NCI-H1417 treated with DMSO at 0.1 percent for 48 hours (cell line): ENCODE data around the gene SGPL1.

ENCODE experiments used
- DNase-seq: peaks from one replicate; lab custom pipeline; 2025; lab: John Stamatoyannopoulos, UW

SGPL1 gene

DNA sequence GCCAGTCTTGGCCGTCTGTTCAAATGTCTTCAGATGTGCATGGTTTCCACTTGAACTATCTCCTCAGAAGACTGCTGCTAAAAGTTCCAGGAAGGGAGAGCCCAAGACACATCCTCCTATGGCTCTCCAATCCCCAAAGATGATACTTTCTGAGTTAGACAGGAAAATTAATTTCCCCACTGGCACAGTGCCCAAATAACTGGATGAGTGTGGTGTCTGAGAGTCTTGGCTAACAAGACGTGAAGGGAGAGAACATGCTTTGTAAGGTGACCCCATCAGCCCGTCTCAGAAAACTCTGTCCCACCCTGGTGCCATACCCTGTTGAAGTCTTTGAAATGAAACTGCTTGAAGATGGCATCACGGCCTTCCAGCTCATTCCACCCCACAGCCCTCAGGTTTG is 69.7 kb downstream of the SGPL1 start:
- no peak for DNase-seq

DNA sequence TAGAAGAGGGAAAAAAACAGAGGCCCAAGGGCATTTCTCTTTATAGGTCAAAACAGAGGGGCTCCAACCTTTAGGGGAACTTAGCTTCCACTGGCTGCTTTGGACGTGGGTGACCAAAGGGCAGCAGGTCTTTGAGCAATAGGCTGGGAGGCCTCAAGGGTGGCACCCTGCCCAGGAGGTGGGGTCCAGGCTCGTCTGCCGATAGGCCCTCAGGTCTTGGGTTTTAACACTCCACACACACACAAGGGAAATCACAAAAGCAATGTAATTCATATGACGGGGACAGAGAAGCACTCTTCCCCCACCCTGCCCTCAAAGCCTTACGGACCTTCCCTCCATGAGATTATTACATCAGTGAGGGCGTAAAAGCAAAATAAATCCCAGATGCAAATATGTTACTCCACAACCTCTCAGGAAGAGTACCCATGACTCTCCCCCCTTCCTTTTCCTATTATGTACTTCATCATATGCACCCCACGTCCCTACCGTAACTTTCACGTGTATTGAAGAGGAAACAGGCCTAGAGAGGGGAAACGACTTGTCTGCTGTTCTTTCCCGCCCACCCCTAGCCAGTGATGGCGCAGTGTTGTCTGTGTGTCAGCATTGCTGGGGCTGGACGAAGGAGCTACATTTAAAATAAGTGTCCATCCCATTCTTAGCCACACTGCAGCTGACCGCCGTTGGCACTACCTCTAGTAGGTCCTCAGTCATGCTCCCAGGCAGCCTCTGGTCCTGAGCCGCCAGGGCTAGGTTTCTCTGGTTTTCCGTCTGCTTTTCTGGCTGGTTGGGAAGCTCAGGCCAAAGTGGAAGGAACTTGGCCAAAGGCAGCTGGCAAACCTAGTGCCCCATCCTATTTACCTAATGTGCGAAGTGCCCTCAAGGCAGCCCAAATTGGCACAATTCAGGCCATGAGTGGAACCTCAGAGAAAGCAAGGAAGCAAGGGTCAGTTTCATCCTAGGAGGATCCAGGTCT is 70.5 kb downstream of the SGPL1 start:
- DNase-seq: no peak

DNA sequence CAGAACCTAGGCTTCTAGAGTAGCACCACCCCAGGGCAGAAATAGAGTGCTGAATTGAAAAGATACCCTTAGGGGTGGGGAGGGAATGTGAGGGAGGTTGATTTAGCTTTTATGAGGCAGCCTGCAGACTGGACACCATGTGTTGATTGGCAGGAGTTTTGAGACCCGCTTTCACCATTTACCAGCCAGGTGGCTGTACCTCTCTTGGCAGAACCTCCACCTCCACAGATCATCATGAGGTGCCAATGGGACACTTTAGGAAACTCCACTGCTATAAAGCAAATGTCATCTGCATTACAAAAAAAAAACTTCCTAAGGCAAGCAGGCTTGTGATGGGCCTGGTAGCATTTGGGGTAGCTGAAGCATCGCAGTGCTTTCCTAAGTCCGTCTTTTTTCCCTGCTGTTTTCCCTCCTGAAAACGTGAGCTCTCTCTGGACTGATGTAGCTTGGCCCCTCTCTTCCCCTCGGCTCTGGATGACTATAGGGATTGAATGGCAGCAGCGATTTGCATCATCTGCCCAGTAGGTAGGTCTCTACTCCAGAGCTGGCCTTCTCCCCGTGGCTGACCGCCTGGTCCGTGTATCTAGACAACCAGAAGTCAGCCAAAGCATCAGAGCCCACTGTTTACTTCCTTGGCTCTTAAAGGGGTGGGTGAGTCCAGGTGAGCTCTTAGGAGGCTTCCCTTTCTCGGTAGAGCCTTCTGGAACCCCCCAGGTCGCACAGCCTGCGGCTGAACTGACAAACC is 71.3 kb downstream of the SGPL1 start:
- no peak for DNase-seq

DNA sequence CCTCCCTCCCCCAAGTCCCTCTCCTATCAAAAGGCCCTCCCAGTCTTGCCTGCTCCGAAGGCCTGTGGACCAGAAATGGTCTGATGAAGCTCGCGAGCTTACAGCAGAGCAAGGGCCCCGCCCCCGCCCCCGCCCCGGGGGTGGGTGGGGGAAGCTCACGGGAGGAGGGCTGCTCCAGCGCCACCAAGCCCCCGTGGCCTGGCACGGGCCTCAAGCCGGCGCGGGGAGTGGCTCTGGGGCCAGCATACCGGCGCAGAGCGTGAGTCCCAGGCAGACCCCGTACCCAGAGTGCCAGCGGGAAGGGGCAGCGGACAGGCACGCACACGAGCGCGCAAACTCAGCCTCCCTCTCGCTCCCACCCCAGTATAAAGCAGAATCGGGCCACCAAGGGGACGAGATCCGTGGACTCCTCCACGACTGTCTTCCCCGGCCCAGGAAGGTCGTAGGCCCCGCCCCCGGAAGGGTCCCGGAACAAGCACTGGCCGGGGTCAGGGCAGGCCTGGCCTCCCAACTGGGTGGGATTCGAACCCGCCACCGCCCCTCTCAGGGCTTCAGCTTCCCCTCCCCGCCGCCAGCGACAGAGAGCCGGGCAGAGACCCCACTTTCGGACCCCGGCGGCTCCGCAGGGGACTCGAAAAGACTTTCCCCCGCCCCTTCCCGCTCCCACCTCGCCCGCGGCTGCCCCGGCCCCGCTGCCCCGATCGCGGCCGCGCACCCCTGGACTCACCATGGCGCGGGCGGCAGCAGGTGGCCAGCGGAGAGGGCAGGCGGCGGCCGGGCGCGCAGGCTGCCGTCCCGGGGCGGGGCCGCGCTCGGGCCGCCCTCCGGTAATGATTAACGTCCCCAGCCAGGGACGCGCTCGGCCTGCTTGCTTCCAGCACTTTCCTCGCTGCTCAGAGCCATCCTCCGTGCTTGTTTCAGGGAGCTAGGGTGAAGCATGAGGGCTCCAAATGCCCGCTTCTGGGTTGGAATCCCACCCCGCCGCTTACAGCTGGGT is 72.4 kb downstream of the SGPL1 start, which contains the start of gene PCBD1:
PCBD1 (minus strand) TSS at position 762 of the 997 bp plus-strand sequence; CDS start at position 730, 32 bp downstream.
- DNase-seq: no peak

DNA sequence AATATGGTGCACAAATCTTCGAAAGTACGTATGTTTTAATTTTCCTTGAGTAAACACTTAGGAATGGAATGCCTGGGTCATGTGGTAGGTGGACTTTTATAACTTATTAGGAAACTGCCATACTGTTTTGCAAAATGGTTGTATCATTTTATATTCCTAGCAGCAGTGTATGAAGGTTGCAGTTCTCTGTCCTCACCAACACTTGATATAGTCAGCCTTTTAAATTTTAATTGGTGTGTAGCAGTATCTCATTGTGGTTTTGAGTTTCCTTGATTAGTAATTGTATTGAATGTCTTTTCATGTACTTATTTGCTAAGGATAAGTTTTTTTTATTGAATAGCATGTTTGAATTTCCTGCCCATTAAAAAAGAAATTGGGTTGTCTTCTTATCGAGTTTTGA is 73.5 kb downstream of the SGPL1 start:
- DNase-seq: no peak

DNA sequence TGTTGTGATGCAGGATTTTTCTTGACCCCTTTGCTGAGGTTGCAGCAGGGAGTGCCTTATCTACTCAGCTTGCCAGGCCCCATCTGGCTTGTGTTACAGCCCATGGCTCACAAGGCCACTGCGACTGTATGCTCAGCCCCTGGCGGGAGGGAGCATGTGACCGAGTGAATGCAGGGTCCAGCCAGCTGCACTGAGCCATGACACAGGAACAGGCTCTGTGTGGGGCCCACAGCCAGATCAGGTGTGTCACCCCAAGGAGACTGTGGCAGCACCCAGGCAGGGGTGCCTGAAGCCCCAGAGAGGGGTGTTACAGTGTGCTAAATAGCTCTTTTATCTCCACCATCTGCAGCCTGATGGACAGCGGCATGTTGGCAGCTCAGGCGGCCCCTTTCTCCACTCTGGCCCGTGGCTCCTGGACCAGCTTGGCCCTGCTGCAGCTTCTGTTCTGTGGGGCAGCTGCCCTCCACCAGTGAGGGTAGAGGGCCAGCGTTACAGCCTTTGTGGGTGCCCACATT is 75.2 kb downstream of the SGPL1 start:
- DNase-seq: no peak

DNA sequence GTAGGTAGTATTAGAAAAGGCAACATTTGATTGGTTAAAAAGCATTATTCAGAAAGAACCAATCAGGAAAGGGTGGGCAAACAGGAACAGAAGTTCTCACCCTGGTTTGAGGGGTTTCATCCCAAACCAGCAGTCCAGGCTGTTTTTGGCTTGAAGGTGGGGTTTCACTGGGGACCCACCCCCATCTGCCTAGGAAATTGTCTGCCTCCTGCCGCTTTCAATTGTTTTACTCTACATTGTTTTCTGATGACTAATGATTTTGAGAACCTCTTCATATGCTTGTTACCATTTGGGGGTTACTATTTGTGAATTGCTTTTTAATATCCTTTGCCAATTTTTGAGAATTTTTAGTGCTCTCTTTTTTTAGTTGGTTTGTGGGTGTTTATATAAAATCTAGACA is 75.9 kb downstream of the SGPL1 start:
- no peak for DNase-seq

DNA sequence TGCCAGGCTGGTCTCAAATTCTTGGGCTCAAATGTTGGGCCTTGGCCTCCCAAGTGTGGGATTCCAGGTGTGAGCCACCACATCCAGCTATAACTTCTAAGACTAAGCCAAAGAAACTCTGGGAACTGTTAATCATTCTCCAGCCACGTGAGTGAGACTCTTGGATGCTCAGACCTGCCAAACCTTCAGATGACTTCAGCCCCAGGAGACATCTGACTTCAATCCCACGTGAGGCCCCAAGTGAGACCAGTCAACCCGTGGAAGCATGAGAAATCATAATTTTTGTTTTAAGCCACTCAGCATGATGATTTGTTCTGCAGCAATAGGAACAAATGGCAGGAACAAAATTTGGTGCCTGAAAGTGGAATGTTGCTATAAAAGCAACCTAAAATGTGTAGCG is 76.9 kb downstream of the SGPL1 start:
- no peak for DNase-seq

DNA sequence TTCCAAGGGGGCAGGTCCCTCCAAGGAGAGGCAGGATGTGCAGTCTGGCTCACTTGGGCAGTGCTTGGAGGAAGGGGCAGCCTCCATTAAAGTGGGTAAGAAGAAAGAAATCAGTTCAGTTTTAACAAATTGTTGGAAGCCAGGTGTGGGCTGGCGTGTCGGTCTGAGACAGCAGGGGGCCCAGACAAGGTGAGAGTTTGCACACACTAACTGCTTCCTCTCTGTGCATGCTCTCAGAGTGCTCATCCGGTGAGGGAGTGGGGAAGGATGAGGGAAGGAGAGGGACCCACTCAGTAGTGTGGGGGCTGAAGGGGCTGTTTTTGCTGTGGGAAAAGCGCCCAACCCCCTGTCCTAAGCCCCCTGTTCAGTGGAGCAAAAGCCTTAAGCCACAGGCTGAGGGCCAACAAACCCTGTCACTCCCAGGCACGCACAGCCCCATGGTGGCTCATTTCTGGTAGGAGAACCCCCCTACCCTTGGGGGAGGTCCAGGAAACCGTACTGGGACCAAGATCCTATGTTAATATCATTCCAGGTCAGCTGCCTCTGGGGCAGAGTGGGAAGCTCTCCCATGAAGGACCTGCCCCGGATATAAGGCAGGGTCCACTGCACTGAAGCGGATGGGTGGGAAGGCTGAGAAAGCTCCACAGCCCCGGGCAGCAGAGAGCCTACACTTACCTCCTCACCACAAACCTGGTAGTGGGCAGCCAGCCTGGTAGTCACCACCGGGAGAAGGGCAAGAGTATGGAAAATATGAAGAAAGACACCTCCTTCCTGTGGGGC is 77.7 kb downstream of the SGPL1 start:
- DNase-seq: no peak

DNA sequence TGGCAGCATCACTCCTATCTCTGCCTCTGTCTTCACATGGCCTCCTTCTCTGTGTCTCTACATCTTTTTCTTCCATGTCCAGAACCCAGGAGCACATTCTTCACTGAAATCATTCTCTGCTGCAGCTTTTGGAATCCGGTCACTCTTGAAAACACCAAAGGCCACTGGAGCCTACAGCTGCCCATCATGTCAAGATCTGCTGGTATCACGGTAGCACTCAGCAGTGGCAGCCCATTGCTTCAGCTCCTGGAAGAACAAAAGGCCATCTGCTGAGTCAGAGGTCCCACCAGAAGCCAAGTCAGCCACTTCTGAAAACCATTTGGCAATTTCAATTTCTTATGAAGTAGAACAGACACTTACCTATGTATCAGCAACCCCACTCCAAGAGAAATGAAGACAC is 78.7 kb downstream of the SGPL1 start:
- DNase-seq: no peak

DNA sequence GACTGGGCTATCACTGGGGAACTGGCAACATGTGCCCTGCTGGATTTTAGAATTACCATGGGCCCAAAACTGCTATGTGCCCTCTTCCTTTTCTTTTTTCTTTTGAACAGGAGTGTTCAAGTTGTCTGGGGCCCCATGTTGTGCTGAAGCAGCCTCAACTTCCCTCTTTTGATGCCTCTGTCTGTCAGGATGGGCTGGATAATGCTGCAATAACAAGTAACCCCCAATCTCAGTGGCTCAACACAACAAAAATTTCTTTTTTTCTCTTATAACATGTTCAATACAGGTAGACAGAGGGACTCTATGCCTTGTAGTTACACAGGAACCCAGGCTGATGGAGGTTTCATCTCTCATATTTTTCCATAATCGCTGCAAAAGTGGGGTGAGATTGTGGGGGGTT is 80.8 kb downstream of the SGPL1 start:
- DNase-seq: no peak

DNA sequence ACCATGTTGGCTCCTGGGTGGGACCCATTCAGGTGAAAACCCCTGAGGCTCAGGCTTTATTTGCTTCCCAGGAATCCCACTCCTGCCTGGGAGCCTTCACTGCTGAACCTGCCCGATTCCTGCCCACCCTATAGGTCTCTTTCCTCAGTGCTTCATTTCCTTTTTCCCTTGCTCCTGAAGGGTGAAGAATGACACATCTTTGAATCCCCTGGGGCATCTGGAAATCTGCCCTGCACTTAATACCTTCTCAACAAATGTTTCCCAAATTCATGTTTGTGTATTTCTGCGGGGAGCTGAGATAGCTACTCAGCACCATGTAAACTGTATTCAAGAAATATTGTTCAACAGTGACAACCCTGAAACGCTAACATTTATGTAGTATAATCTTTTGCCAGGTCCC is 82.9 kb downstream of the SGPL1 start:
- no peak for DNase-seq

DNA sequence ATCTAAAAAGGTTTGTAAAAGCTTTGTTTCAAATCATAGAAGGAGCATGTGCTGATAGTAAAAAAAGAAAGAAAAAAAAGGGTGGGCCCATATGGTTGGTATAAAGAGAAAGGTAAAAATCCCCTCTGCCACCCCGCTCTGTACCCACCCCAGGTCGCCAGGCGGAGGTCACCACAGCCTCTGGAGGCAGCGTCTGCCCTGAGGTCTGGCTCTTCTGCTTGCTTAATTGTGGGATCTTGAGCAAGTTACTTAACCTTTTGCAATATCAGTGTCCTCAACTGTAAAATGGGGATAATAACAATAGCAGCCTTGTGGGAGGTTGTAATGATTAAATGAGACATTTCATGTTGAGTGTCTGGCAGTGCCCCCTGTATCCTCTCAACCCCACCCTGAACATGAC is 83.3 kb downstream of the SGPL1 start:
- no peak for DNase-seq

DNA sequence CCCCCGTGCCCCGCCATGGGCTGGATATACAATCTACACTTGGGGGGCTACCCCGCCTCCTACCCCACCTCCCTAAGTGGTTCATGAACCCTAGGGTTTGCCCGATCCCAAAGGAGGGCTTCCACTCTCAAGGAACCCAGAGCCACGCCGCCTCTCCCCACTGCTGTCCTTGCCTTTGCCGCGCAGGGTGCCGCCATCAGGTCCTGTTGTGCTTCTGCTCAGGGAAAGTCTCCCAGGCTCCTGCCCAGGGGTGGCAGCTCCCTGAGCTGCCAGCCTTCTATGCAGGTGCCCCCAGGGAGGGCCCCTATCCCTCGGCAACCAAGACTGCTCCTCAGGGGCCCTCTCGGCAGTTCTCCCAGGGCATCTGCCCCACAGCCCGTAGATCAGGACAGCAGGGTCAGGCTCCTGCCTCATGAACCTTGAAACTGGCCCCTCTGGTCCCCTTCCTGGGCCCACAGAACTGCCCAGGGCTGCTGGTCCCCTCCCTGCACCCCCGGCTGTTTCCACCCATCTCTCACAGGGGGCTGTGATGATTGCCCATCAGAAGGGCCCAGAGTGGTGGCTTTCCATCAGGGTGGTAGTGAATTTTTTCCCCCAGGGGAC is 85.6 kb downstream of the SGPL1 start:
- DNase-seq: no peak

DNA sequence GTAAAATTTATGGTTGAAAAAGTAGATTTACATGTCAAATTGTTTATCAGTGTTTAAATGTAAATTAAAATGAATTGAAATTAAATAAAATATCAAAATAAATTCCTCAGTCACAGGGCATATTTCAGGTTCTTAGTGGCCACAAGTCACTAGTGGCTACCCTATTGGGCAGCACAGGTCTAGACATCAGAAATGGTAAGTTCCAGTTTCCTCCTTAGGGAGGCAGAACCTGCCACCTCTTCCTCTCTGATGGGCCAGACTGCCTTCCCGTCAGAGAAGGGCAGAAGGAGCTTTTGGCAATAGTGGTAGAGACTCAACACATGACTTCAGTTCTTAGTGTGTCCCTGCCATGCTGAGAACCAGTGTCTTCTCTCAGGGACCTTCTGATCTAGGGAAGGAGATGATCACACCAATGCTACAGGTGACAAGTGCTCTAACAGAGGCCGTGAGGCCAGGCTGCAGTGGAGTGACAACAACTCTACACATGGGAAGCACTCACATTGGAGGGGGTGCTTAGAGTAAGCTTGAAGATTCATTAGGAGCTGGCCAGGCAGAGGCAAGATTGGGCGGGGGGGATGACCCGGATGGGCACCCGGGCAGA is 87.0 kb downstream of the SGPL1 start:
- DNase-seq: no peak

DNA sequence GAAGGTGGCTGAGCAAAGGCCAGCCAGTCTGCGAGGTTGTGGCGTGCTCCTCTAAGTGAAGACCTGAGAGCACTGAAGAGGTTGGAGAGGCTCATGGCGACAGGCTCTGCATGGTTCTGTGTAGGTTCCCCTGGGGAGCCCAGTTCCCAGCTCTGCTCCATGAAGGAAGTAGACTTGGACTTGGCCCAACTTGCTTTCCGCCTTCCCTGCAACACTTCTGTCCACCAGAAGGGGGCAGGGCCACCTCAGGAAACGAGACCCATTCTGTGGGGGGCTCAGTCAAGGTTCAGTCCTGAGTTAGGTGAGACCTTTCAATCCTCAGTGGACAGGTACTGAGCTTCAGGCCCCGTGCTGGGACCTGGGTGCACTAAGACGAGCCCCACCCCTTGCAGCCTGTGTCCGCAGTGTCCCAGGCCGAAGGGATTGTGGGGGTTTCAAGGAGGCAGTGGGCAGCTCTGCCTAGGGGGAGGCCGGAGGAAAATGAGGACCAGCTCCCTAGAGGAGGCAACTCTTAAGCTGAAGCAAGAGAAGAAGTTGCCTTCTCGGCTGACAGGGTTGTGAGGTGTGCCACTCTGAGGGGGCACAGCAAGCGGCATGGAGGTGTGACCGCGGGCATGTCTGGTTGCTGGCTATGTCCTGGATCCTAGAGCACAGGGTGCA is 87.6 kb downstream of the SGPL1 start:
- no peak for DNase-seq

DNA sequence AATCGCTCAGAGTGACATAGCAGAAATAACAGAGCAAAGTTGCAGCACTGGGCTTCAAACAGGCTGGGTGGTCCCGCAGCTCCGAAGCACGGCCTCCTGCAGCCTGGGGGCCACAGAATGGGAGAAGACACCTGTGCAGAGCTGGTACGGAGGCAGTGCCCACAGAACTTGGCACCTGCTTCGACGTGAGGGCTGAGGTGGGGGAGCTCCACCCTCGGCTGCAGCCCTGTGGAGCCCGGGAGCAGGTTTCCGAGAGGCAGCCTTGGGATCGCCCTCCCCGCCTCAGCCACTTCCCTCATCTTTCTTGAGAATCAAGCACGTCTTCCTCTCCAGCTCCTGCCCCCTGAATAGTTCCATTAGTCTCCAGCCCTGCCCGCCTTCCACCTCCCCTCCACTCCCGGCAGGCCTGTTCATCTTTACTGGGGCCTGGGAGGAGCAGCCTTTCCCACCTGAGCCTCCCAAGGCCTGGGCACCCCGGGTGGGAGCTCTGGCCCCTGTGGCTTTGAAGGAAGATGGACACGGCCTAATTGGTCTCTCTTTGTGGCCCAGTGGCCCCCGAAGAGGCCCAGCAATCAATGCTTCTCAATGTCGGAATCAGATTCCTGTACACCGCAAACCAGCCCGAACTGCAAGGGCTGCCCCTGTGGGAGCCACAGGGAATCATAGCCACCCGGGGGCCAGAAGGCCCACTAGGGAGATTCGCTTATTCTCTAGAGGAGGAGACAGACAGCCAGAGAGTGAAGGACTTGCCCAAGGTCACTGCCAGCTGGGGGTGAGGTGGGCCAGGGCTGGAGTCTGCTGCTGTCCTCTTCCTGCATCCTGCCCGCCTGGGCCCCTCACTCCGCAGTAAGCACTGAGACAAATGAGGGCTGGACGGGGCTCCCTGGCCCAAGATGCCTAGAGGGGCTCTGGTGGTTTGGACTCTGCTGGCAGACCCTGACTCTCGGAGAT is 89.6 kb downstream of the SGPL1 start:
- DNase-seq: no peak

DNA sequence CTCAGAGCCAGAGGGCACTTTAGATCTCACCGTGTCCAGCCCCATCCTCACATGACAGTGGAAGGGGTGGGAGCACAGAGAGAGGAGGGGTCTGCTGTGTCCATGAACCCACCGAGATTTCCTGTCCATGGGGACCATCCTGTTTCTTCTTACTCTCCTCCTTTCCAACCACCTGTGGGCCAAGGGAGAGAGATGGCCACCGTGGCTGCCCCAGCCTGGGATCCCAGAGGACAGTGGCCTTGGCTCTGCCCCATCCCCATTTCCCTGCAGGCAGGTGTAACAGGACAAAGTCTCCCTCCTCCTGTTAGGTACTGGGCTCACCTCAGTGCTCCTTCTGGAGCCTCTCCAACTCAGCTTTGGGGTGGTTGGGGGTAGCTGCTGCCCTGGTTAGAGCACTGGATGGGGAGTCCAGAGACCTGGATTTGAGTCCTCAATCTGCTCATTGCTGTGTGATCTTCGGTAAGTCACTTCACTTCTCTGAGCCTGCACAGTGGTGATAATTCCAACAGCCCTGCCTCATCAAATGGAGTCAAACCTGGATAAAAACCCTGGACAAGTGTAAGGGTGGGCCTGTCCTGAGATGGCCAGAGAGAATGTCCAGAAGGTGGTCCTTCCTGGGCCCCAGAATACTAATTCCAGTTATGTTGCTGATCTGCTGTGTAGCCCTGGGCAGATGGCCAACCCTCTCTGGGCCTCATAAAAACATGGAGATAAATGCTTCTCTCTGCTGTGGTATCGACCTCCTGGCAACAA is 90.5 kb downstream of the SGPL1 start:
- DNase-seq: no peak
